GM21737 (cell line): ENCODE data around the gene MAP4K3.
"Not testable (repeated sequence)": the region's sequence is repeated elsewhere in the genome, so short reads cannot be mapped to it uniquely, and the experiment has no call there.

Source experiments
- ATAC-seq: cut with Tn5 transposase; IDR thresholded peaks from one replicate; pipeline ENCODE4 v1.9.1; 2021; ENCODE audit warnings: mild to moderate bottlenecking, moderate library complexity; ENCODE audit not compliant: unreplicated experiment

The MAP4K3 gene

GRCh38 chr2:39378968-39379367, 58.1 kb downstream of the MAP4K3 start:
- ATAC-seq, result no peak

- peak; percentile 74 for ATAC-seq
These were observed 59.7 kb downstream of the MAP4K3 start for GRCh38 chr2:39377226-39377939.

GRCh38 chr2:39375917-39376316, 61.2 kb downstream of the MAP4K3 start:
- ATAC-seq, result no peak

GRCh38 chr2:39373181-39373802, 63.8 kb downstream of the MAP4K3 start:
- no peak for ATAC-seq

DNA sequence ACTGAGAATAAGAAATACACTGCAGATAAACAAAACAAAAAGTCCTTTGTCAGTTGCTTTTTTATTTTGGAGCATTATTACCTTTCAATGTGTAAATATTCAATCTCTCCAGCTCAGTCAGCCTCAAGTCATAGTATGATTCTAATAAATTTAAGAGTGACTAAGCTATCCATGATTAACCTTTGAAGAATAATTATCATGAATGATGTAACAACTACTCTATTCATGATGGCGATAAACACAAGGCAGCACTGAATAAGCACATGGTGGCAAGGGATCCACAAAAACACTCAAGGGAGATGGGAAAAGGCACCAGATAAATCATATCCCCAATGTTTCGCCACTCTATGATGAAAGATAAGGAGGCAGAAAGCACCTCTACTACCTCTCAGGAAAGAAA, 67.0 kb downstream of the MAP4K3 start:
- no peak for ATAC-seq

GRCh38 chr2:39368846-39369245, 68.2 kb downstream of the MAP4K3 start:
- no peak for ATAC-seq

GRCh38 chr2:39368376-39368775, 68.7 kb downstream of the MAP4K3 start:
- no peak for ATAC-seq

DNA sequence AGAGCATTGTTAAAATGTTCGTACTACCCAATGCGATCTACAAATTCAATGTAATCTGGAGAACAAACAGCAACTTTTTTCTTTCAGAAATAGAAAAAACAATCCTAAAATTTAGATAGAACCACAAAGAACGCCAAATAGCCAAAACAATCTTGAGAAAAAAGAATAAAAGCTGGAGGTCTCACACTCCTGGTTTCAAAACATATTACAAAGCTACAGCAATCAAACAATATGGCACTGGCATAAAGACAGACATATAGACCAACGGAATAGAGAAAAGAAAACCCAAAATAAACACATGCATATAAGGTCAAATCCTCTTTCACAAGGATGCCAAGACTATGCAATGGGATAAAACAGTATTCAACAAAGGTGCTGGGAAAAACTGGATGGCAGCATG, 74.5 kb downstream of the MAP4K3 start:
- ATAC-seq, result no peak

DNA sequence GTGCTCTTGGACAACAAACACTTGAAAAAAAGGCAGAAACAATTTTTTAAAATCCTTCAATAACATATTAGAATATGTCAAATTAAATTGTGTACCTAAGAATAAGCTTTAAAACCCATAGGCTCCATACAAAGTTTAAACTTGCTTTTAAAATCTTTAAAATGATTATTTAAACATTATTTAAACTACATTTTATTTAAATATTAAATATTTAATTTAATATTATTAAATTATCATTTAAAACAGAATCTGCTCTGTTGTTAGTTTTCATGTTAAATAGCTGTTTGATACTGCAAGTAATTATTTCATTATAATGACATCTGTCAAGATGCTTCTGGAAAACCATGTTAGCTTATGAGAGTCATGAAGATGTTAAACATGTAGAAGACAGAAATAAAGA, 75.6 kb downstream of the MAP4K3 start:
- ATAC-seq, result no peak

GRCh38 chr2:39360342-39360741, 76.7 kb downstream of the MAP4K3 start:
- ATAC-seq, result not testable (repeated sequence)

DNA sequence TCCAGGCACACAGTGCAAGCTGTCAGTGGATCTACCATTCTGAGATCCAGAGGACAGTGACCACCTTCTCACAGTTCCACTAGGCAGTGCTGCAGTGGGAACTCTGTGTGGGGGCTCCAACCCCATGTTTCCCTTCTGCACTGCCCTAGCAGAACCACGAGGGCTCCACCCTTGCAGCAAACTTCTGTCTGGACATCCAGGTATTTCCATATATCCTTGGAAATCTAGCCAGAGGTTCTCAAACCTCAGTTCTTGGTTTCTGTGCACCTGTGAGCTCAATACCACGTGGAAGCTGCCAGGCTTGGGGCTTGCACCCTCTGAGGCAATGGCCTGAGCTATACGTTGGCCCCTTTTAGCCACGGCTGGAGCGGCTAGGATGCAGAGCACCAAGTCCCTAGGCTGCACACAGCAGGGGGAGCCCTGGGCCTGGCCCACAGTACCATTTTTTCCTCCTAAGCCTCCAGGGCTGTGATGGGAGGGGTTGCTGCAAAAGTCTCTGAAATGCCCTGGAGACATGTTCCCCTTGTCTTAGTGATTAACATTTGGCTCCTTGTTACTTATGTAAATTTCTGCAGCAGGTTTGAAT, 77.5 kb downstream of the MAP4K3 start:
- no peak for ATAC-seq

- ATAC-seq, result no peak
These were observed 80.0 kb downstream of the MAP4K3 start for GRCh38 chr2:39356922-39357639.

GRCh38 chr2:39350658-39351057, 86.4 kb downstream of the MAP4K3 start:
- no peak for ATAC-seq

DNA sequence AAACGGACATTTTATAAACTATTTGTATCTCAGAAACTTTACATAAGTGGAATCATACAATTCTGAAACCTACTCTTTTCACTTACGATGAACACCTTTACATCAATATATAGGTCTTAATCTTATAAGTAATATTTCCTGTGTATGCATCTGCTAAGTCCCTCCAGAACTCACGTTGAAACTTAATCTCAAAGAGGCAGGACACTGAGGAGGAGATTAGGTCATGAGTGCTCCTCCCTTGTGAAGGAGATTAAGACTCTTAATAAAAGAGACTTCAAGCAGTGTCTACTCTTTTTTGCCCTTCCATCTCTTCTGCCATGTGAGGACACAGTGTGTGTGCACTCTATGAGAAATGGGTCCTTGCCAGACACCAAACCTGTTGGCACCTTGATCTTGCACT, 98.6 kb downstream of the MAP4K3 start:
- no peak for ATAC-seq

DNA sequence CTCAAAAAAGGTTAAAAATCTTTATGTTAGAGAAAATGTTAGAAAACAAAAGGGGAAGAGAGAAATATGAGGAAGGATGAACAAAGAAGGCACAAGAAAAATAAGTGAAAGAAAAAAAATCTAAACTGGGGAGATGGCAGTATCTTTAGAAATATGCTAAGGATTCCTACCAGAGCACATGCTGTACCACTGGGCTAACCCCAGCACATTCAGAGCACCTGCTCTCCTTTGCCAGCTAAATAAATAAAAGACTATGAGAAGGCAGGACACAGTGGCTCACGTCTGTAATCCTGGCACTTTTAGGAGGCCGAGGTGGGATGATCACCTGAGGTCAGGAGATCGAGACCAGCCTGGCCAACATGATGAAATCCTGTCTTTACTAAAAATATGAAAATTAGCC, 101.2 kb downstream of the MAP4K3 start:
- no peak for ATAC-seq

- no peak for ATAC-seq
These were observed 102.1 kb downstream of the MAP4K3 start for GRCh38 chr2:39334978-39335377.

- ATAC-seq, result no peak
These were observed 102.6 kb downstream of the MAP4K3 start for GRCh38 chr2:39334529-39334928.

DNA sequence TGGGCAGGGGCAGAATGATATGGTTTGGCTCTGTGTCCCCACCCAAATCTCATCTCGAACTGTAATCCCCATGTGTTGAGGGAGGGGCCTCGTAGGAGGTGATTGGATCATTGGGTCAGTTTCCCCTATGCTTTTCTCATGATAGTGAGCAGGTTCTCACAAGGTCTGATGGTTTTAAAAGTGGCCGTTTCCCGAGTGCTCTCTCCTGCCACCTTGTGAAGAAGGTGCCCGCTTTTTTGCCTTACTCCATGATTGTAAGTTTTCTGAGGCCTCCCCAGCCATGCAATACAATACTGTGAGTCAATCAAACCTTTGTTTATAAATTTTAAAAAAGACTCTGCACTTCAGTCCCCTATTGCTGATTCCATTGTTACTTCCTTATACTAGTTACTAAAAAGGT, 110.4 kb downstream of the MAP4K3 start:
- no peak for ATAC-seq

DNA sequence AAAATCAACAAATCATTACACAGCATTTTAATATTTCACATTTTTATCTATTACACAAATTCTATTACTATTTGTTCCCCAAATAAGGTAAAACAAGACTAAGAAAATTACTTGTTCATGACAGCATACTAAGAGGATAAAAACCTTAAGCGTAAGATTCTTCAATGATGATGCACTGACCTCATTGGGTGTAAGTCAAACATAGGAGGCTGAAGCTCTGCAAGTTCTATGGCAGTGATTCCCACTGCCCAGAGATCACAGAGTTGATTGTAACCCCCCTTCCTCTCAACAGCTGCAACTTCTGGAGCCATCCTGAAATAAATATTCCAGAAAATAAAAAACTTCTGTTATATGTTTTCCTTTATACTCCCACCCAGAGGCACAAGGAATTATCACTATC, 111.1 kb downstream of the MAP4K3 start:
- ATAC-seq, result no peak

DNA sequence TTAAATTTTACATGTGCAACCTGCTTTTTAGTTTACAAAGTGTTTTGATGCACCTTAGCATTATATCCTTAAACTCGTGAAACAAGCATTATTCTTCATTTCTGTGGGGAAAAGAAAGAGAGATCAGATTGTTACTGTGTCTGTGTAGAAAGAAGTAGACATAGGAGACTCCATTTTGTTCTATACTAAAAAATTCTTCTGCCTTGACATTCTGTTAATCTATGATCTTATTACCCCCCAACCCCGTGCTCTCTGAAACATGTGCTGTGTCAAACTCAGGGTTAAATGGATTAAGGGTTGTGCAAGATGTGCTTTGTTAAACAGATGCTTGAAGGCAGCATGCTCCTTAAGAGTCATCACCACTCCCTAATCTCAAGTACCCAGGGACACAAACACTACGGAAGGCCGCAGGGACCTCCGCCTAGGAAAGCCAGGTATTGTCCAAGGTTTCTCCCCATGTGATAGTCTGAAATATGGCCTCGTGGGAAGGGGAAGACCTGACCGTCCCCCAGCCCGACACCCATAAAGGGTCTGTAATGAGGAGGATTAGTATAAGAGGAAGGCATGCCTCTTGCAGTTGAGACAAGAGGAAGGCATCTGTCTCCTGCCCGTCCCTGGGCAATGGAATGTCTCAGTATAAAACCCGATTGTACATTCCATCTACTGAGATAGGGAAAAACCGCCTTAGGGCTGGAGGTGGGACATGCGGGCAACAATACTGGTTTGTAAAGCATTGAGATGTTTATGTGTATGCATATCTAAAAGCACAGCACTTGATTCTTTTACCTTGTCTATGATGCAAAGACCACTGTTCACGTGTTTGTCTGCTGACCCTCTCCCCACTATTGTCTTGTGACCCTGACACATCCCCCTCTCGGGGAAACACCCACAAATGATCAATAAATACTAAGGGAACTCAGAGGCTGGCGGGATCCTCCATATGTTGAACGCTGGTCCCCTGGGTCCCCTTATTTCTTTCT, 115.7 kb downstream of the MAP4K3 start:
- not testable (repeated sequence) for ATAC-seq

DNA sequence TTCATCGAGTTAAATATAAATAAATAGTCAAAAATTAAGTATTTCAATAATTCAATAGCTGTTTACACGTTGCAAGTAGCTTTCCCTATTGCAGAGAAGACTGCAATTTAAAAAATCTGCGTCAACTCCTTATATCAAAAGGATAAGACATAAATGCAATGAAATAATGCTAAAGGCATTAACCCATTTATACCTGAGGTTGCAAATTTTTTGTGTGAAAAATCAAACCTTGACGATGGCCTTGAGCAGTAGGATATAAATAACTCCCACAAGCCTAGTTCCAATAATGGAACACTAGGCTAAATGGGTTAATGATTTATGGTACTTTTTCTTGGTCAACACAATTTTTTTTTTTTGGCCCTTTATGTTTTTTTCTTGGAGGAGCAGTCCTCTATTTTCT, 116.9 kb downstream of the MAP4K3 start:
- ATAC-seq, result no peak
